HL-60 (cell line): Measurements from ENCODE around the gene TIMP3.

Experiments used
- CTCF ChIP-seq: IDR thresholded peaks from one replicate; pipeline ENCODE4 v1.5.1; 2011; ENCODE audit warnings: low read length, control low read depth, inconsistent platforms; ENCODE audit not compliant: insufficient read depth
- GABPA ChIP-seq: IDR thresholded peaks from 2 replicates; pipeline ENCODE4 v1.6.1; 2012; ENCODE audit warnings: low read depth
- POLR2AphosphoS5 ChIP-seq: IDR thresholded peaks from 2 replicates; pipeline ENCODE4 v1.6.1; 2012; ENCODE audit warnings: low read depth
- REST ChIP-seq: IDR thresholded peaks from 2 replicates; pipeline ENCODE4 v1.6.1; 2012; ENCODE audit warnings: low read depth; ENCODE audit not compliant: insufficient replicate concordance

- TF ChIP-seq CTCF: no peak
- no peak for TF ChIP-seq POLR2AphosphoS5
- TF ChIP-seq REST: no peak
- TF ChIP-seq GABPA: no peak
Measured at GRCh38 chr22:32876516-32876915, 75.0 kb downstream of the TIMP3 start.
